OCI-LY7 (cell line): ENCODE measurements around the gene ZBTB39.

ENCODE experiments used
- CTCF ChIP-seq: fragments of 200-600 bp; sonication (generic); conservative IDR thresholded peaks from 2 replicates; pipeline ENCODE4 v1.5.1; 2014; ENCODE audit warnings: mild to moderate bottlenecking, antibody characterized with exemption, low read length, moderate library complexity, mixed read lengths
- EZH2phosphoT487 ChIP-seq: fragments of 200-600 bp; sonication (generic); IDR thresholded peaks from 2 replicates; pipeline ENCODE4 v1.6.1; 2018; ENCODE audit warnings: low read depth, borderline replicate concordance, mild to moderate bottlenecking, mixed run types, antibody characterized with exemption, low read length, moderate library complexity, mixed read lengths

GRCh38 chr12:57029457-57029856 lies 23.1 kb upstream of the ZBTB39 start:
- TF ChIP-seq CTCF (no peak), EZH2phosphoT487 (no peak)
